ENCODE results near the gene DIAPH3. TPM values are rescaled to one million over a fixed set of nuclear protein-coding genes. Genes with fewer than 3 reads are reported as not detected.
"Not testable (repeated sequence)": the region's sequence is repeated elsewhere in the genome, so short reads cannot be mapped to it uniquely, and the experiment has no call there.

The DIAPH3 gene
- total and polyA plus RNA-seq, 2 of the 4 experiments (the other 2 are of a cell fraction) = 8.9 to 9.3 TPM

GRCh38 chr13:60195893-60196292 lies 32.2 kb upstream of the DIAPH3 start:
- CTCF ChIA-PET; BruUV-seq (replicated peaks); H4K91ac ChIP-seq (ENCODE audit: insufficient read depth, low read depth, low read length); H4K5ac ChIP-seq (ENCODE audit: low read depth, low read length); DNase-seq; H3K9me3 ChIP-seq (ENCODE audit: control insufficient read depth, insufficient read depth, low read length); H2BK5ac ChIP-seq (ENCODE audit: low read depth, low read length, poor library complexity, severe bottlenecking); H3K56ac ChIP-seq (ENCODE audit: extremely low read depth, insufficient read depth, low read length); H2BK20ac ChIP-seq (ENCODE audit: low read depth, low read length); H2AK5ac ChIP-seq (ENCODE audit: low read depth, low read length); ATAC-seq (ENCODE audit: low read depth); POLR2A ChIA-PET (ENCODE audit: unreplicated experiment); H3K14ac ChIP-seq (replicated peaks; ENCODE audit: low read depth, low read length); H3K4me1 ChIP-seq (ENCODE audit: control insufficient read depth, insufficient read depth, low read length); H3K4ac ChIP-seq (ENCODE audit: low read depth, low read length); H3K9me1 ChIP-seq (ENCODE audit: insufficient read depth, low read length); H2AFZ ChIP-seq (replicated peaks; ENCODE audit: low read length, poor library complexity); H3K36me3 ChIP-seq (ENCODE audit: control insufficient read depth, insufficient read depth, low read length); H2BK15ac ChIP-seq (ENCODE audit: low read depth, low read length); H3K27ac ChIP-seq (ENCODE audit: insufficient read depth, low read length); H3K4me2 ChIP-seq (ENCODE audit: low read depth, low read length); H3K18ac ChIP-seq (ENCODE audit: low read depth, low read length); H2AK9ac ChIP-seq (replicated peaks; ENCODE audit: low read depth, low read length, poor library complexity); dilution Hi-C loops (cut with HindIII; ENCODE audit: low sequenced_read_pairs, unreplicated experiment); intact Hi-C loops (cut with micrococcal nuclease); in situ Hi-C loops (cut with MboI; ENCODE audit: low sequenced_read_pairs); H3K9ac ChIP-seq (ENCODE audit: low read depth, low read length); H2BK120ac ChIP-seq (ENCODE audit: low read depth, low read length); H4K8ac ChIP-seq (ENCODE audit: low read depth in 2 of 2, low read length in 2 of 2); H4K20me1 ChIP-seq (ENCODE audit: insufficient read depth, low read length); H3K79me1 ChIP-seq (ENCODE audit: low read depth in 1 of 2, low read length in 2 of 2); H3K4me3 ChIP-seq (ENCODE audit: insufficient read depth, low read depth, low read length); H3K27me3 ChIP-seq (ENCODE audit: control insufficient read depth, insufficient read depth, low read length); H3K23ac ChIP-seq (ENCODE audit: low read depth, low read length): not testable (repeated sequence)
- no CpG with 5 or more reads among the region's 2 CpGs for WGBS, 2 experiments (ENCODE audit: extremely low coverage in 2 of 2, insufficient read length in 1 of 2)
